HepG2 (cell line): ENCODE data around the gene ARHGAP23. TPM values are rescaled to one million over a fixed set of nuclear protein-coding genes. Genes with fewer than 3 reads are reported as not detected.

Experiments
- DNMT1 ChIP-seq: sonication (generic); formaldehyde crosslinking; IDR thresholded peaks from 2 replicates; pipeline ENCODE4 v1.5.1; 2020; ENCODE audit warnings: mild to moderate bottlenecking, missing genetic modification reagents
- ELF4 ChIP-seq: sonication (generic); formaldehyde crosslinking; IDR thresholded peaks from 2 replicates; pipeline ENCODE4 v1.5.0; 2020; ENCODE audit warnings: missing genetic modification reagents, mild to moderate bottlenecking, moderate library complexity, borderline replicate concordance
- FOXC1 ChIP-seq: sonication (generic); formaldehyde crosslinking; IDR thresholded peaks from 2 replicates; pipeline ENCODE4 v1.8.0; 2022; ENCODE audit warnings: mild to moderate bottlenecking, missing genetic modification reagents, borderline replicate concordance
- NRL ChIP-seq: sonication (generic); formaldehyde crosslinking; IDR thresholded peaks from 2 replicates; pipeline ENCODE4 v1.5.0; 2020; ENCODE audit warnings: missing genetic modification reagents, mild to moderate bottlenecking, moderate library complexity, borderline replicate concordance
- SIX4 ChIP-seq: sonication (generic); formaldehyde crosslinking; IDR thresholded peaks from 2 replicates; pipeline ENCODE4 v1.4.0; 2020; ENCODE audit warnings: missing genetic modification reagents
- SMAD9 ChIP-seq: sonication (generic); formaldehyde crosslinking; IDR thresholded peaks from 2 replicates; pipeline ENCODE4 v1.5.1; 2020; ENCODE audit warnings: mild to moderate bottlenecking, missing genetic modification reagents
- SP140L ChIP-seq: sonication (generic); formaldehyde crosslinking; IDR thresholded peaks from 2 replicates; pipeline ENCODE4 v1.4.0; 2020; ENCODE audit warnings: missing genetic modification reagents, borderline replicate concordance
- STAT5B ChIP-seq: sonication (generic); formaldehyde crosslinking; IDR thresholded peaks from 2 replicates; pipeline ENCODE4 v1.4.0; 2020; ENCODE audit warnings: missing genetic modification reagents
- ZNF274 ChIP-seq: sonication (generic); formaldehyde crosslinking; IDR thresholded peaks from 2 replicates; pipeline ENCODE4 v1.5.1; 2020; ENCODE audit warnings: mild to moderate bottlenecking, missing genetic modification reagents
- ZNF569 ChIP-seq: sonication (generic); formaldehyde crosslinking; IDR thresholded peaks from 2 replicates; pipeline ENCODE4 v1.5.0; 2020; ENCODE audit warnings: mild to moderate bottlenecking, missing genetic modification reagents, moderate library complexity, borderline replicate concordance
- ZNF616 ChIP-seq: sonication (generic); formaldehyde crosslinking; IDR thresholded peaks from 2 replicates; pipeline ENCODE4 v1.5.0; 2020; ENCODE audit warnings: low read depth, mild to moderate bottlenecking, missing genetic modification reagents
- ZNF768 ChIP-seq: sonication (generic); formaldehyde crosslinking; IDR thresholded peaks from 2 replicates; pipeline ENCODE4 v1.4.0; 2020; ENCODE audit warnings: missing genetic modification reagents
- polyA plus RNA-seq, 8 experiments: library from polyadenylated mRNA; depleted of rRNA in 3 of 8; stranded (reverse) in 7 of 8; unstranded in 1 of 8; fragments of >200 nt; fragmentation: Illumina TruSeq in 4 of 8; extraction: Trizol in 4 of 8; gene quantifications; 2 replicates each; pipeline versions ENCODE4 v1.2.1 to v1.2.3, GENCODE V29; 2011 to 2016; ENCODE audit warnings: low read depth in 4 of 8, missing spikeins in 1 of 8, mixed read lengths in 1 of 8; ENCODE audit not compliant: insufficient read depth in 1 of 8
- total RNA-seq, 5 experiments: library from RNA; depleted of rRNA; stranded (reverse); fragments of >200 nt; fragmentation: Illumina TruSeq; extraction: Trizol; gene quantifications; 2 replicates each; pipeline ENCODE4 v1.2.3, GENCODE V29; 2016; ENCODE audit warnings: low read depth in 1 of 5
- TF ChIP-seq, protein P1 (sequence below): sonication (generic); formaldehyde crosslinking; IDR thresholded peaks from 2 replicates; pipeline ENCODE4 v1.8.1; 2023; ENCODE audit warnings: missing genetic modification reagents, mild to moderate bottlenecking, borderline replicate concordance
- TF ChIP-seq, protein P2 (sequence below): sonication (generic); formaldehyde crosslinking; IDR thresholded peaks from 2 replicates; pipeline ENCODE4 v1.4.0; 2020; ENCODE audit warnings: missing genetic modification reagents
- TF ChIP-seq, protein P3 (sequence below): sonication (generic); formaldehyde crosslinking; IDR thresholded peaks from 2 replicates; pipeline ENCODE4 v1.5.0; 2020; ENCODE audit warnings: mild to moderate bottlenecking, missing genetic modification reagents, borderline replicate concordance
- TF ChIP-seq, protein P4 (sequence below): sonication (generic); formaldehyde crosslinking; IDR thresholded peaks from 2 replicates; pipeline ENCODE4 v1.5.0; 2020; ENCODE audit warnings: missing genetic modification reagents, mild to moderate bottlenecking, borderline replicate concordance
- TF ChIP-seq, protein P5 (sequence below): sonication (generic); formaldehyde crosslinking; IDR thresholded peaks from 2 replicates; pipeline ENCODE4 v1.4.0; 2020; ENCODE audit warnings: missing genetic modification reagents, borderline replicate concordance

Gene ARHGAP23
- total and polyA plus RNA-seq, 2 of the 13 experiments (the other 11 are each of a cell fraction or from before 2014, with no cell fraction given): 0.03 TPM; not detected in 1

DNA sequence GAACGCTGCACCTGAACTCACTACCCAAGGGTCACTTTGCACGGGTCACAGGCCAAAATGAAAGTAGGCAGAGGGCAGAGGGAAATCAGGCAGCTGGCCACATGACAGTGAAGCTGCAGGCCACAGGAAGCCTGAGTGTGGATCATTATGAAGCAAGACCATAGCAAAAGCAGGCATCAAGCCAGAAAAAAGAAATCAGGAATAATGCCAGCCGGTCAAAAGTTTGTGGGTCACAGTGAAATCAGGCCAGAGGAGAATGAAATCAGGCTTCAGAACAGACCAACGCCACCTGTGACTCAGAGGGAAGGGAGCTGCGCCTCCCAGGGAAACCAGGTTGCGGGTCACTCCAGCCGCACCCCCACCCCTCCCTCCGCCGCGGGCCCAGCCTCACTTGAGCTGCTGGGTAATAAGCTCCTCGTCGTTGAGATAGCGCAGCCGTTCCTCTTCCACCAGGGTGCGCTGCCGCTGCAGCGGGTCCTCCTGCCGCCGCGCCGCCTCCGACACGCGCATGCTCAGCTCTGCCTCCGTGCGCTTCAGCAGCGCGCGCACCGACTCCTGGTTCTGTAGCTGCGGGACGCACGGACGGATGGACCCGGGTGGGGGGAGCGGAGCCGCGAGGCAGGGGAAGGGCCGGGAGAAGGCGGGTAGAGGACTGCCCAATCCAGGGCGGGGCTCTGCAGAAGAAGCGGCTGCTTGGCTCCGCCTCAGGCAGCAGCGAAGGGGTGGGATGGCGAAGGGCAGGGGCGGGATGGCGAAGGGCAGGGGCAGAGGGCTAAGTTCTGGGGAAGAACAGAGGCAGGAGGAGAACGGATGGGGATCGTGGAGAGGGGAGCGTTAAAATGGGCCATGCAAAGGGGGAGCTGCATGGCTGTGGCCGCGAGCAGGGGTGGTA lies 129.8 kb downstream of the ARHGAP23 start (continued):
- TF ChIP-seq, protein P1, sequence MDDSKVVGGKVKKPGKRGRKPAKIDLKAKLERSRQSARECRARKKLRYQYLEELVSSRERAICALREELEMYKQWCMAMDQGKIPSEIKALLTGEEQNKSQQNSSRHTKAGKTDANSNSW (CRISPR knock-in tag): no peak
- TF ChIP-seq, protein P2, sequence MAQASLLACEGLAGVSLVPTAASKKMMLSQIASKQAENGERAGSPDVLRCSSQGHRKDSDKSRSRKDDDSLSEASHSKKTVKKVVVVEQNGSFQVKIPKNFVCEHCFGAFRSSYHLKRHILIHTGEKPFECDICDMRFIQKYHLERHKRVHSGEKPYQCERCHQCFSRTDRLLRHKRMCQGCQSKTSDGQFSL: peak; percentile 60; the same call in 1 of the 2 replicates
- TF ChIP-seq, protein P3, sequence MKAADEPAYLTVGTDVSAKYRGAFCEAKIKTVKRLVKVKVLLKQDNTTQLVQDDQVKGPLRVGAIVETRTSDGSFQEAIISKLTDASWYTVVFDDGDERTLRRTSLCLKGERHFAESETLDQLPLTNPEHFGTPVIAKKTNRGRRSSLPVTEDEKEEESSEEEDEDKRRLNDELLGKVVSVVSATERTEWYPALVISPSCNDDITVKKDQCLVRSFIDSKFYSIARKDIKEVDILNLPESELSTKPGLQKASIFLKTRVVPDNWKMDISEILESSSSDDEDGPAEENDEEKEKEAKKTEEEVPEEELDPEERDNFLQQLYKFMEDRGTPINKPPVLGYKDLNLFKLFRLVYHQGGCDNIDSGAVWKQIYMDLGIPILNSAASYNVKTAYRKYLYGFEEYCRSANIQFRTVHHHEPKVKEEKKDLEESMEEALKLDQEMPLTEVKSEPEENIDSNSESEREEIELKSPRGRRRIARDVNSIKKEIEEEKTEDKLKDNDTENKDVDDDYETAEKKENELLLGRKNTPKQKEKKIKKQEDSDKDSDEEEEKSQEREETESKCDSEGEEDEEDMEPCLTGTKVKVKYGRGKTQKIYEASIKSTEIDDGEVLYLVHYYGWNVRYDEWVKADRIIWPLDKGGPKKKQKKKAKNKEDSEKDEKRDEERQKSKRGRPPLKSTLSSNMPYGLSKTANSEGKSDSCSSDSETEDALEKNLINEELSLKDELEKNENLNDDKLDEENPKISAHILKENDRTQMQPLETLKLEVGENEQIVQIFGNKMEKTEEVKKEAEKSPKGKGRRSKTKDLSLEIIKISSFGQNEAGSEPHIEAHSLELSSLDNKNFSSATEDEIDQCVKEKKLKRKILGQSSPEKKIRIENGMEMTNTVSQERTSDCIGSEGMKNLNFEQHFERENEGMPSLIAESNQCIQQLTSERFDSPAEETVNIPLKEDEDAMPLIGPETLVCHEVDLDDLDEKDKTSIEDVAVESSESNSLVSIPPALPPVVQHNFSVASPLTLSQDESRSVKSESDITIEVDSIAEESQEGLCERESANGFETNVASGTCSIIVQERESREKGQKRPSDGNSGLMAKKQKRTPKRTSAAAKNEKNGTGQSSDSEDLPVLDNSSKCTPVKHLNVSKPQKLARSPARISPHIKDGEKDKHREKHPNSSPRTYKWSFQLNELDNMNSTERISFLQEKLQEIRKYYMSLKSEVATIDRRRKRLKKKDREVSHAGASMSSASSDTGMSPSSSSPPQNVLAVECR (CRISPR knock-in tag): peak; percentile 66; the same call in 1 of the 2 replicates
- peak; percentile 66; the same call in 1 of the 2 replicates for TF ChIP-seq ZNF274 (CRISPR knock-in tag)
- no peak for TF ChIP-seq SP140L (CRISPR knock-in tag)
- TF ChIP-seq SIX4 (CRISPR knock-in tag): 0 out of 2 replicates have a peak, but pooled peaks have one; percentile 10
- TF ChIP-seq ZNF768 (CRISPR knock-in tag): peak; percentile 65; the same call in 1 of the 2 replicates
- TF ChIP-seq ZNF569 (CRISPR knock-in tag): no peak
- no peak for TF ChIP-seq ZNF616 (CRISPR knock-in tag)
- TF ChIP-seq NRL: no peak; the same call in 1 of the 2 replicates
- TF ChIP-seq FOXC1 (CRISPR knock-in tag): peak; percentile 66; the same call in 1 of the 2 replicates
- peak; percentile 35; the same call in 1 of the 2 replicates for TF ChIP-seq STAT5B (CRISPR knock-in tag)
- no peak for TF ChIP-seq DNMT1 (CRISPR knock-in tag)
- TF ChIP-seq, protein P4, sequence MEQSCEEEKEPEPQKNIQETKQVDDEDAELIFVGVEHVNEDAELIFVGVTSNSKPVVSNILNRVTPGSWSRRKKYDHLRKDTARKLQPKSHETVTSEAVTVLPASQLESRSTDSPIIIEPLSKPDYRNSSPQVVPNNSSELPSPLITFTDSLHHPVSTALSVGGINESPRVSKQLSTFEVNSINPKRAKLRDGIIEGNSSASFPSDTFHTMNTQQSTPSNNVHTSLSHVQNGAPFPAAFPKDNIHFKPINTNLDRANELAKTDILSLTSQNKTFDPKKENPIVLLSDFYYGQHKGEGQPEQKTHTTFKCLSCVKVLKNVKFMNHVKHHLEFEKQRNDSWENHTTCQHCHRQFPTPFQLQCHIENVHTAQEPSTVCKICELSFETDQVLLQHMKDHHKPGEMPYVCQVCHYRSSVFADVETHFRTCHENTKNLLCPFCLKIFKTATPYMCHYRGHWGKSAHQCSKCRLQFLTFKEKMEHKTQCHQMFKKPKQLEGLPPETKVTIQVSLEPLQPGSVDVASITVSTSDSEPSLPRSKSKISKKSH (CRISPR knock-in tag): no peak
- TF ChIP-seq, protein P5, sequence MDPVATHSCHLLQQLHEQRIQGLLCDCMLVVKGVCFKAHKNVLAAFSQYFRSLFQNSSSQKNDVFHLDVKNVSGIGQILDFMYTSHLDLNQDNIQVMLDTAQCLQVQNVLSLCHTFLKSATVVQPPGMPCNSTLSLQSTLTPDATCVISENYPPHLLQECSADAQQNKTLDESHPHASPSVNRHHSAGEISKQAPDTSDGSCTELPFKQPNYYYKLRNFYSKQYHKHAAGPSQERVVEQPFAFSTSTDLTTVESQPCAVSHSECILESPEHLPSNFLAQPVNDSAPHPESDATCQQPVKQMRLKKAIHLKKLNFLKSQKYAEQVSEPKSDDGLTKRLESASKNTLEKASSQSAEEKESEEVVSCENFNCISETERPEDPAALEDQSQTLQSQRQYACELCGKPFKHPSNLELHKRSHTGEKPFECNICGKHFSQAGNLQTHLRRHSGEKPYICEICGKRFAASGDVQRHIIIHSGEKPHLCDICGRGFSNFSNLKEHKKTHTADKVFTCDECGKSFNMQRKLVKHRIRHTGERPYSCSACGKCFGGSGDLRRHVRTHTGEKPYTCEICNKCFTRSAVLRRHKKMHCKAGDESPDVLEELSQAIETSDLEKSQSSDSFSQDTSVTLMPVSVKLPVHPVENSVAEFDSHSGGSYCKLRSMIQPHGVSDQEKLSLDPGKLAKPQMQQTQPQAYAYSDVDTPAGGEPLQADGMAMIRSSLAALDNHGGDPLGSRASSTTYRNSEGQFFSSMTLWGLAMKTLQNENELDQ (CRISPR knock-in tag): no peak
- TF ChIP-seq ELF4 (CRISPR knock-in tag): no peak
- TF ChIP-seq SMAD9 (CRISPR knock-in tag): no peak
